Skeletal muscle cell (primary cell): ENCODE results near the gene KCNMB2.
A peak's percentile ranks its signal among the peaks of the same experiment; 100 is the strongest.
"Not testable (repeated sequence)": the region's sequence is repeated elsewhere in the genome, so short reads cannot be mapped to it uniquely, and the experiment has no call there.

Experiments used
- DNase-seq: peaks from one replicate; pipeline ENCODE4 v3.0.0-alpha.2; 2010; ENCODE audit warnings: low read depth
- H3K4me3 ChIP-seq: 2 replicates; pipeline ENCODE4 v1.5.1; 2011; ENCODE audit warnings: low read depth, mild to moderate bottlenecking, control low read depth, low read length, moderate library complexity

Gene KCNMB2

GRCh38 chr3:178518660-178519396 is 17.4 kb upstream of the KCNMB2 start:
- H3K4me3 ChIP-seq = no peak overlapping the region
- no peak for DNase-seq

- no peak overlapping the region for H3K4me3 ChIP-seq
- no peak for DNase-seq
Measured at GRCh38 chr3:178519701-178520100, 16.5 kb upstream of the KCNMB2 start.

GRCh38 chr3:178520451-178520850 is 15.8 kb upstream of the KCNMB2 start:
- H3K4me3 ChIP-seq = no peak overlapping the region
- DNase-seq = no peak

- DNase-seq = no peak
- no peak overlapping the region for H3K4me3 ChIP-seq
Measured at GRCh38 chr3:178522200-178523052, 13.8 kb upstream of the KCNMB2 start.

- no peak overlapping the region for H3K4me3 ChIP-seq
- DNase-seq = no peak
Measured at GRCh38 chr3:178525251-178525650, 11.0 kb upstream of the KCNMB2 start.

GRCh38 chr3:178526291-178526690 is 9.9 kb upstream of the KCNMB2 start:
- no peak overlapping the region for H3K4me3 ChIP-seq
- no peak for DNase-seq

- no peak overlapping the region for H3K4me3 ChIP-seq
- DNase-seq = no peak
Measured at GRCh38 chr3:178527981-178528380, 8.3 kb upstream of the KCNMB2 start.

- no peak overlapping the region for H3K4me3 ChIP-seq
- DNase-seq = no peak
Measured at GRCh38 chr3:178529606-178530225, 6.5 kb upstream of the KCNMB2 start.

GRCh38 chr3:178532476-178532875 is 3.8 kb upstream of the KCNMB2 start:
- no peak for DNase-seq
- H3K4me3 ChIP-seq = no peak overlapping the region

- H3K4me3 ChIP-seq = peak overlapping the region; percentile 39
- no peak for DNase-seq
Measured at GRCh38 chr3:178537122-178537705, 978 bp downstream of the KCNMB2 start.

- no peak overlapping the region for H3K4me3 ChIP-seq
- DNase-seq = no peak
Measured at GRCh38 chr3:178538056-178538455, 1.8 kb downstream of the KCNMB2 start.

- H3K4me3 ChIP-seq = no peak overlapping the region
- no peak for DNase-seq
Measured at GRCh38 chr3:178540184-178540583, 3.9 kb downstream of the KCNMB2 start.

- no peak for DNase-seq
- H3K4me3 ChIP-seq = no peak overlapping the region
Measured at GRCh38 chr3:178545337-178545736, 9.1 kb downstream of the KCNMB2 start.

GRCh38 chr3:178546079-178546478 is 9.8 kb downstream of the KCNMB2 start:
- no peak overlapping the region for H3K4me3 ChIP-seq
- DNase-seq = no peak

- not testable (repeated sequence) for H3K4me3 ChIP-seq, DNase-seq
Measured at GRCh38 chr3:178549426-178549825, 13.2 kb downstream of the KCNMB2 start.

GRCh38 chr3:178551916-178552321 is 15.7 kb downstream of the KCNMB2 start:
- no peak overlapping the region for H3K4me3 ChIP-seq
- no peak for DNase-seq

GRCh38 chr3:178558637-178559036 is 22.4 kb downstream of the KCNMB2 start:
- H3K4me3 ChIP-seq = no peak overlapping the region
- DNase-seq = no peak

- no peak for DNase-seq
- no peak overlapping the region for H3K4me3 ChIP-seq
Measured at GRCh38 chr3:178560759-178561158, 24.5 kb downstream of the KCNMB2 start.

- no peak overlapping the region for H3K4me3 ChIP-seq
- DNase-seq = no peak
Measured at GRCh38 chr3:178561239-178561638, 25.0 kb downstream of the KCNMB2 start.
